ENCODE results near the gene DBH.
A peak's percentile ranks its signal among the peaks of the same experiment; 100 is the strongest.

DBH gene

GRCh38 chr9:133604214-133604613 is 31.9 kb upstream of the DBH start:
- DNase-seq (ENCODE audit: low read depth), result no peak

GRCh38 chr9:133604856-133605255 is 31.3 kb upstream of the DBH start:
- no peak for DNase-seq (ENCODE audit: low read depth)

- DNase-seq (ENCODE audit: low read depth), result no peak
Measured at GRCh38 chr9:133605446-133605845, 30.7 kb upstream of the DBH start.

DNA sequence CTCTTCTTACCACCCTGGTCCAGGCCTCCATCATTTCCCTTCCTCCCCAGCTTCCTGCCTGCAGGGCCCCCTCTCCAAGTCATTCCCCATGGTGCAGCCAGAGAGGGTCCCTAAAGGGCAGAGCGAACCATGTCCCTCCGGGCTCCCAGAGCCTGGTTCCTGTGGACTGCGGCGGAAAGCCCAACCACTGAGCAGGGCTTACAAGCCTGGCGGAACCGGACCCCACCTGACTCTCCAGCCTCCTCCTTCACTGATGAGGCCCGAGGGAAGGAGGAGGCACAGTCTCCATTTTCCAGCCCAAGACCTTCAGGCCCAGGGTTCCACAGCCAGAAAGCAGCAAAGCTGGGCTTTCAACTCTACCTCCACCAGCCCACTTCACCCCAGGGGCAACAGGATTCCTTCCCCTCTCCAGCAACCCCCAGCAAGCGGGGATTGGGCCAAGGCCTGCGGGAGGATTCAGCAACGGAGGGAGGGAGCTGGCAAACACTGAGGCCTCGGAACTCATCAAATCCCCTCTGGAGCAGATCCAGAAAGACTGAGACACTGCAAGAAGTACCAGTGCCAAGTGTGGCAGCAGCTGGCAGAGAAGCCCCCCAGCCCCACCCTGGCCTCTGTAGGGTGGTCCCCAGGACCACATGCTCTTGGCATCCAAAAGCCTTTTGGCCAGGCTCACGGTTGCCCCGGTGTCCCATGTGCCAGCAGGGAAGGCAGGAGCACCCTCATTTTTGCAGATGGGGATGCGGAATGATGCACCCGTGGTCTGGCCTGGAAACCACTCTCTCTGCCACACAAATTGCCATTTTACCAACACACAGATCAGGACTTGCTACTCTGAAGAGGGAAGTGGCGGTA is 30.1 kb upstream of the DBH start:
- no peak for DNase-seq (ENCODE audit: low read depth)

DNA sequence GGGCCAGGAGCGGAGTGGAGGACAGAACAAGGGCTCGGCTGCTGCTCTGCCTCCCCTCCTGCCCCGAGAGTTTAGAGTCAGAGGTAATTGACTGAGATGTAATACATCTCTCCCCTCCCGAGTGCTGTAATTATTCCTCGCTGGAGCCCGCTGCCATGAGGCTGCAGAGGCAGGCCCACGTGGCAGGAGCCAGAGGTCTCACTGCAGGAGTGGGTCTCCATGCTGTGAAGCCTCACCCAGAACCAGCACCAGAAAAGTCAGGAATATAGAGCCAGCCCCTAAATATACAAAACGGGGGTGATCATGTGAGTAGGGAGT is 29.5 kb upstream of the DBH start:
- DNase-seq (ENCODE audit: low read depth), result no peak

GRCh38 chr9:133607381-133607780 is 28.8 kb upstream of the DBH start:
- no peak for DNase-seq (ENCODE audit: low read depth)

- no peak for DNase-seq (ENCODE audit: low read depth)
Measured at GRCh38 chr9:133607976-133608375, 28.2 kb upstream of the DBH start.

- DNase-seq (ENCODE audit: low read depth), result no peak
Measured at GRCh38 chr9:133608382-133608781, 27.8 kb upstream of the DBH start.

DNA sequence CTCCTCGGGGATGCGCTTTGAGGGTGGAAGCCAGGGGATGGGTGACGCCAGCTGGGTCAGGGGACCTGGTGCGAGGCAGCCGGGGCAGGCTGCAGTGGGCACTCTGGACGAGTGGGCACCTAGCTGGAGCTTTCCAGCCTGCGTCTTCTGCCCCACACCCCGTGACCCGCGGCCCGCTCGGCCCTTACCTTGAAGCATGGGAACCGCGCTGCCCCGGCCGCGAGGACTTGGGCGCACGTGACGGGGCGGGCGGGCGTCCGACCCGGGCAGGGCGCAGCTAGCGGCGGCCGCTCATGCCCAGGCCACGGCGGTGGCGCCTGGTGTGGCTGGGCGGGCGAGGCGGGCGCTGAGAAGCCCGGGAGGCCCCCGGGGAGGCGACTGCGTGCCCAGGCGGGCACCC is 27.3 kb upstream of the DBH start:
- DNase-seq (ENCODE audit: low read depth), result no peak

DNA sequence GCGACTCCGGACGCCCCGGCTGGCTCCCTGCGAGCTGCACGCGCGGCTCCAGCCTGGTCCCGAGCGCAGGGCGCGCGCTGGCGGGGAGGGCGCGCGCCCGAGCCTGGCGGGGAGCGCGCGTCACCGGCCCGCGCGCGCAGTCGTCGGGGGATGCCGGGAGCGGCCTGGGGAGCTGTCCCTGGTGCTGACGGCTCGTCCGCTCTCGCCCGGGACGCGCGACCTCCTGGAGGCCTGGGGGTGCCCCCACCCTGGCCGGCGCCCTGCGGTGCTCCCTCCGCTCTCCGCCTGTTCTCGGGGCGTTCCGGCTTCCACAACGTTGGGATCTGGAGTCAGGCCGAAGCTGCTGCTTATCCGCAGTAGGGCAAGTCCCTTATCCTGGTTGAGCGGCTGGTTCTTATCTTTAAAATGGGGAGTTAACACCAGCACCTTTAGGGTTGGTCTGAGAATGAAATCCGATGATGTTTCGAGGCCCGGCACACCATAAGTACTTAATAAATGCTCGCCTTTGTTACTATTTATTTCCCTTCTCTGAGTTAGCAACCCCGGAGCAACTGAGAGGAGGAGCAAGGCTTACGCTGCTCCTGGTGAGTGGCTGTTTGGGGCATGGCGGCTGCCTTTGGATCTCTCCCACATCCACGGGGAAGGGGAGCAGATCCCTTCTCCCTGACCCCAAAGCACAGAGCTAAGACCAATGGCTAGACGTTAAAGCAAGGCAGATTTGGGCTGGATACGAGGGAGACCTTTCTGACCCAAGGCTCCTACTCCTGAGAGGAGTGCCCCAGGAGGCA is 26.7 kb upstream of the DBH start, which contains the start of gene FAM163B:
Gene FAM163B (minus strand): TSS at position 79 of the 788 bp plus-strand sequence. CDS start 29,166 bp downstream, outside the sequence.
- peak; percentile 11 for DNase-seq (ENCODE audit: low read depth)

GRCh38 chr9:133610845-133611244 is 25.3 kb upstream of the DBH start:
- no peak for DNase-seq (ENCODE audit: low read depth)

DNA sequence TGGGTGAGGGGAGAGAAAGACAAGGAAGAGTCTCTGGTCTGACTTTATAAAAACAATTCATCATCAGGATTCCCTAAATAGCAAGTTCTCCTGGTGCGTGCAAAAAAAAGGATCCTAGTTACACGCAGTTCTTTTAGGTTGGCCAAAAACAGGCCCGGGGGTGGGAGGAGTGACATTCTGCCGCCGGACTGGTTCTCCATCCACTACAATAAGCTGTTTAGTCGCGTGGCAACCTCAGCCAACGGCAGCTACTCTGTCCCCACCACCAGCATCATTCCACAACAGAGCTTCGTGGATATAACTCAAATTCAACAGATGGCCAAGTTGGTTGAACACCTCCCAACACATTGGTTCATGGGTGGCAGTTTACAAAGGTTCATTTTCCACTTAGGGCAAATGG is 24.1 kb upstream of the DBH start:
- DNase-seq (ENCODE audit: low read depth), result no peak

GRCh38 chr9:133612816-133613215 is 23.3 kb upstream of the DBH start:
- DNase-seq (ENCODE audit: low read depth), result no peak

- DNase-seq (ENCODE audit: low read depth), result no peak
Measured at GRCh38 chr9:133613432-133613831, 22.7 kb upstream of the DBH start.

- DNase-seq (ENCODE audit: low read depth), result no peak
Measured at GRCh38 chr9:133614056-133614455, 22.1 kb upstream of the DBH start.

- DNase-seq (ENCODE audit: low read depth), result no peak
Measured at GRCh38 chr9:133614678-133615077, 21.5 kb upstream of the DBH start.

DNA sequence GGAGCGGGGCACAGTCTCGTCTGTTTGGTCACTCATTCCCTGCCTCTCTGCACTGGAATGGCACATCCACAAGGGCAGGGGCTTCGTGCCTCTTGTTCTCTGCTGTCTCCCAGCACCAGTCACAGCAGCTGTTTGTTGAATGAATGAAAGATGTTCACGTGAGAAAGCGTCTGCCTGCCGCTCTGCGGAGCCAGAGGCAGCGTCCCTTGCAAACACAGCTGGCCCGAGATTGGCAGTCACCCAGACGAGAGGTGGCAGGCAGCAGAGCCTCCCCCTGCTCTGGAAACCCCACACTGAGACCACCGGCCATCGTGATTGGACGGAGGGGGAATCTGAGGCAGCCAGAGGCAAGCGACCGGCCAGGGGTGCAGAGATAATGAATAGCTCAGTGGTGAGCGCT is 21.0 kb upstream of the DBH start:
- DNase-seq (ENCODE audit: low read depth), result no peak

GRCh38 chr9:133615606-133616188 is 20.5 kb upstream of the DBH start:
- DNase-seq (ENCODE audit: low read depth), result no peak

GRCh38 chr9:133616643-133617405 is 19.3 kb upstream of the DBH start:
- DNase-seq (ENCODE audit: low read depth), result no peak

- DNase-seq (ENCODE audit: low read depth), result no peak
Measured at GRCh38 chr9:133618726-133619125, 17.4 kb upstream of the DBH start.

- DNase-seq (ENCODE audit: low read depth), result peak; percentile 46
Measured at GRCh38 chr9:133619791-133620190, 16.4 kb upstream of the DBH start.

- no peak for DNase-seq (ENCODE audit: low read depth)
Measured at GRCh38 chr9:133621725-133622267, 14.4 kb upstream of the DBH start.
